ENCODE measurements around the gene ZNF48.

The ZNF48 gene

GRCh38 chr16:30444231-30445148, 49.3 kb downstream of the ZNF48 start:
- DNase-seq: no peak

- DNase-seq: no peak
These were observed 49.9 kb downstream of the ZNF48 start for GRCh38 chr16:30445149-30445407.

- peak; percentile 97 for DNase-seq
These were observed 50.4 kb downstream of the ZNF48 start, which contains the start of gene SEPHS2 for GRCh38 chr16:30445408-30446202. TSS of gene SEPHS2 (minus strand) at chr16:30445874. CDS start at chr16:30445727, 147 bp downstream.

- DNase-seq: no peak
These were observed 51.0 kb downstream of the ZNF48 start for GRCh38 chr16:30446203-30446595.

GRCh38 chr16:30447512-30448226, 52.4 kb downstream of the ZNF48 start:
- DNase-seq: no peak

GRCh38 chr16:30449116-30449435, 53.9 kb downstream of the ZNF48 start:
- DNase-seq: no peak
